SIG-M5 treated with dmso at 0.1 percent for 504 hours (cell line): ENCODE data around the gene PLP1.

ENCODE experiments used
- DNase-seq: peaks from one replicate; lab custom pipeline; 2025; ENCODE audit not compliant: unreplicated experiment; lab: John Stamatoyannopoulos, UW

Gene PLP1

DNA sequence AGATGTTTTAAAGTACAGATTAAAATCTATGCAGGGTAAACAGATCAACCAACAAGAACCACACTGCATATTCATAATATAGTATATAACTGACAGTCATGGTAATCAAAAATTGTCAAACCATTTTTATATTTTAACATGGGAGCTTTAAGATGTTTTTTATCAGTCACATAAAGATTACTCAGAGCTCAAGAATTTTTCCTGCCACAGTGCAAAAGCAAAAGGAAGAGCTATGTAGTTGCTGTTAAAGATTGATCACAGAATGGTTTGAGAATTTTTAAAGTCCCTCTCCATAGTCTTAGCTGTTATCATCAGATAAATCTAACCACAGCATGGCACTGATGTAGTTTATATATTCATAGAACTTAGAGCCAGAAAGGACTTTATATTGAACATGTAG, 47.0 kb downstream of the PLP1 start:
- DNase-seq = no peak

- no peak for DNase-seq
Observed at GRCh38 chrX:103825881-103826280, 49.2 kb downstream of the PLP1 start.

- DNase-seq = no peak
Observed at GRCh38 chrX:103828529-103828928, 51.9 kb downstream of the PLP1 start.

DNA sequence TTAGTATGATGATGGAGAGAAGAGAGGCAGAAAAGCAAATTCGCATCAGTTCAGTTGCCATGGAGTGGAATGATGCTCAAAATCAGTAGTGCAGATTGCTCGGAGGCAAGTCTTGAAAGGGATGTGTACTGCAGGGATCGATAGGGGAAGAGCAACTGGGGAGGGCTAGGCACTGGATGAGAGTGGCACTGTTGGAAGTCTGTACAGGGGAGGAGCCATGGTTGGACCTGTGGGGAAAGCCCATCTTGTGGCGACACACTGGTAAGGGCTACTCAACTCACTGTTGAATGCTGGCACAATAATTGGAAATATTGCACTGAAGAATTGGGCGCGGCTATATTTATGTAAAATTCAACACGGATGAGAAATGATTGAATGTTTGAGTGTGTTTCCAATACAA, 54.2 kb downstream of the PLP1 start:
- DNase-seq = no peak

- DNase-seq = peak; percentile 12
Observed at GRCh38 chrX:103831342-103831802, 54.7 kb downstream of the PLP1 start.

DNA sequence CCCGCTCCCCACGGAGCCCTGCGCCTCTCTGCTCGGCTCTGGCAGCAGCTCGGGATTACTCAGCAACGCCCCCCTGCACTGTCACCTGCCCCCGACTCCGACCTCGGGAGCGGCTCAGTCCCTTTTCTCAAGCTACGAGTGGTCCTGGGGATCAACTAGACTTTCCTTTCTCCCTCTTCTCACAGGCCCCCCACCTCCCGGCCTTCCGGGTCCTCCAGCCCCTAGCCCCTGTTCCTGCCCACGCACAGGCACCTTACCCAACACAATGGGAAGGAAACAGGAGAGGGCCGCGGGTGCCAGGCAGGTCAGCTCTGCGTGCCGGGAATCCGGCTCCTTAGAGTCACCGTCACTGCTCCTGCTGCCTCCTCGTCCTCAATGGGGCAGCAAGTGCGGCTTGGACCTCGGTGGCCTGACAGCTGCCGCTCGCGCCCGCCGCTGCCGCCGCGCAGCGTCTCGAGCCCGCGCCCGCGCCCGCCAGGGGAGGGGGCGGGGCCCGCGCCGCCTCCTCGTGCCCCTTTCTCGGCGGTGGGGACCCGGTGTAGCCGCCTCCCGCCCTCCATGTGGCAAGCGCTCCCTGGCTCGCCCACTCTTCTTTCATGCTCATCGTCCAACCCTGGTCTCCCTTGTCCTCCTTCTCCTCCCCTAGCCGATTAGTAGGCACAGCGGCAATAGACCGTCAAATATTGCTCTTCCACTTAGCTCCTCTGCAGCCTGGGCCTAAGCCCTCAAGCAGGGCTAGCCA, 55.3 kb downstream of the PLP1 start, which contains the start of gene RAB9B:
Gene RAB9B (minus strand): TSS at position 455 of the 742 bp plus-strand sequence. CDS start 6,473 bp downstream, outside the sequence.
- no peak for DNase-seq

GRCh38 chrX:103839404-103839803, 62.8 kb downstream of the PLP1 start:
- DNase-seq = no peak
